Suppressor macrophage (primary cell): ENCODE measurements around the gene OTOP1.
A peak's percentile ranks its signal among the peaks of the same experiment; 100 is the strongest.
"Not testable (repeated sequence)": the region's sequence is repeated elsewhere in the genome, so short reads cannot be mapped to it uniquely, and the experiment has no call there.

Experiments used
- DNase-seq, 4 experiments: peaks; one replicate each; pipeline ENCODE4 v3.0.0-alpha.2; 2020 to 2022

The OTOP1 gene

GRCh38 chr4:4228356-4228668 is 1.6 kb upstream of the OTOP1 start:
- DNase-seq, result no peak

DNA sequence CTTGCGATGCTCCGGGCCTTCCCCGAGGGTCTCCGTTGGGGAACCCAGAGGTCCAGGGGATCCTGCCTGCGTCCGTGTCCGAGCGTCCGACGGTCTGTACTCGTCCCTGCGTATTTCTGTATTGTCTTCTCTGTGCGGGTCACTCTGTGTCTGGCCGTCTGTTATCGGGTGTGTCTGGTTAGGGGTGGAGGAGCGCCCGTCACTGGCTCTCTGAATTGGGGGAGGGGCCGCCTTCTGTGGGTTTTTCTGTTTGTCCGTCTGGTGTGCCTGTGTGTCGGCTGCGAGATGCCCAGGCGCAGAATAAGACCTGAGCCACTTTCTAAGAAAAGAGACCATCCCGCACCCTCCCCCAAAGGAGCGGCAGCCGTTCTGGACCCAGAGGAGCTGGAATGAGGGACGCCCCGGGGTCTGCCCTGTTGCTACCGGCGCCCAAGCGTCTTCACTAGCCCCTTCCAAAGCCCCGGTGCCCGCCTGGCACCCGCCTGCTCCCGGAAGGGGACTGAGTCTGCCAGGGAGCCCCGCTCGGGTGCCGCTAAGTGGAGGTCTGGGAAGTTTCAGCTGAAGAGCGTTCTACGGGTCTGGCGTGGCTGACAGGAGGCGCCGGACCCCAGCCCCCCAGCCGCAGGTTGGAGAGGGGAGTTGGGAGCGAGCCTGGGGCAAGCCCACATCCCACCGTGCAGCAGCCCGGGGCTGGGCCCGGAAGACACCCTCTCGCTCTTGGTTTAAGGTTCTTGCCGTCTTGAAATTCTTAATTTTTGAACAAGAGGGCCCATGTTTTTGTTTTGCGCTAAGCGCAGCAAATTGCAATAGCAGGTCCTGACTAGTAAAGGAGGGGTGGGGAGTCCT is 1.0 kb upstream of the OTOP1 start:
- no peak for DNase-seq

- no peak for DNase-seq
These were observed 669 bp downstream of the OTOP1 start for GRCh38 chr4:4225915-4226605.

GRCh38 chr4:4217113-4217512 is 9.6 kb downstream of the OTOP1 start:
- DNase-seq, result no peak

- DNase-seq, result no peak
These were observed 10.1 kb downstream of the OTOP1 start for GRCh38 chr4:4216648-4217047.

DNA sequence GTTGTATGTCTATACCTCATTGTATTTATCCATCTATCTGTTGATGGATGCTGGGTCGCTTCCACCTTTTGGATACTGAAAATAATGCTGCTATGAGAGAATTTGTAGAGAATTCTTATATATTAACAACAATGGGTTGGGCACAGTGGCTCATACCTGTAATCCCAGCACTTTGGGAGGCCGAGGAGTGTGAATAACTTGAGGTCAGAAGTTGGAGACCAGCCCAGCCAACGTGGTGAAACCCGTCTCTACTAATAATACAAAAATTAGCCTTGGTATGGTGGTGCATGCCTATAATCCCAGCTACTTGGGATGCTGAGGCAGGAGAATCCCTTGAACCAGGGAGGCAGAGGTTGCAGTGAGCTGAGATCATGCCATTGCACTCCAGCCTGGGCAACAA is 13.1 kb downstream of the OTOP1 start:
- DNase-seq, result not testable (repeated sequence)

DNA sequence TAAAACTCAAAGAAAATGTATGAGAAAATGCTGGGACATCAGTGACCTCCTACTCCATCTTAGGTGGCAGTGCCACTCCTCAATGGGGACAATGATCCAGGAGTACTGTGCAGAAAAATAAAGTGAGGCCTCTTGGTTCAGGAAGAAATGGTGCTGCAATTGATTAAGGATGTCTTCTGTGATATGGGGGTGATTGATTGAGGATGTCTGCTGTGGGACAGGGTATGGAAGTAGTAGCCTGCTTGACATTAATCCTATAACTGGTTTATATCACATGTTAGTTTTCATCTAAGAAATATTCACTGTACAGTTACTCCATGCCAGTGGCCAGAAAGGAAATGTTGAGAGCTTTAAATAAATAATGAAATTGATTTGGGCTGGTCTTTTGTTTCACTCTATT is 20.5 kb downstream of the OTOP1 start:
- DNase-seq, result no peak

- DNase-seq, result no peak
These were observed 22.4 kb downstream of the OTOP1 start for GRCh38 chr4:4204401-4204745.

- no peak for DNase-seq
These were observed 22.9 kb downstream of the OTOP1 start for GRCh38 chr4:4203688-4204400.

DNA sequence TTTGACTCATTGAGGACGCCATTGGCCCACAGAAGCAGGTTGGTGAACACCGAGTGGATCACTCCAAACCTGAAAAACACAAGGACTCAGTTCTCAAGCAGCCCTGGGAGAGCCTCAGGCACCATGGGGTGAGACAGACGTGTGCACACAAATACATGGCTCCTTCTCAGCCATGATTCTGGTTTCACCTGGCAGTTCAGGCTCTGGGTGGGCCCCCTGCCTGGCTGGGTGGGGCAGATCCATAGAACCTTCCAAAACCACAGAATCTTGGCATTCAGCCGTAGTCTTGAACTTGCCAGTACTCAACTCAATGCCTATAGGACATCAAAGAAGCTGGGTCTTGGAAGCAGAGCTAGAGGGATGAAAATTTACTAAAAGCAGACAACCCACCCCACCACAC is 24.2 kb downstream of the OTOP1 start:
- no peak for DNase-seq

- no peak for DNase-seq
These were observed 26.1 kb downstream of the OTOP1 start for GRCh38 chr4:4200624-4201023.

DNA sequence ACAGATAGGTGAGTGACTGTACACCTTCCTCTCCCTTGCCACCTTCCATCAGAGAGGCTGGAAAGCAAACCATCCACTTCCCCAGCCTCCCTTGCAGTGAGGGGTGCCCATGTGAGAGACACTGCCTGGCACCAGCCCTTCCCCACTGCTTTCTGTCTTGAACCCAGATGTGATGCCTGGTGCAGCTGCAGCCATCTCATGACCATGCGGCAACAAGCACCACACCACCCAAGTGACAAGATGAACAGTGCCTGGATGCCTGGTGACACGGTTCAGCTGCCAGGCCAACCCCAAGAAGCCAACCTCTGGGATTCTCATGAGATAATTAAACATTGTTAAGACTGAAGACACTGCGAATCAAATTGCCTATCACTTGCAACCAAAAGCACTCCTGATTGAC is 31.4 kb downstream of the OTOP1 start:
- no peak for DNase-seq

- not testable (repeated sequence) for DNase-seq
These were observed 38.2 kb downstream of the OTOP1 start for GRCh38 chr4:4188557-4188956.

DNA sequence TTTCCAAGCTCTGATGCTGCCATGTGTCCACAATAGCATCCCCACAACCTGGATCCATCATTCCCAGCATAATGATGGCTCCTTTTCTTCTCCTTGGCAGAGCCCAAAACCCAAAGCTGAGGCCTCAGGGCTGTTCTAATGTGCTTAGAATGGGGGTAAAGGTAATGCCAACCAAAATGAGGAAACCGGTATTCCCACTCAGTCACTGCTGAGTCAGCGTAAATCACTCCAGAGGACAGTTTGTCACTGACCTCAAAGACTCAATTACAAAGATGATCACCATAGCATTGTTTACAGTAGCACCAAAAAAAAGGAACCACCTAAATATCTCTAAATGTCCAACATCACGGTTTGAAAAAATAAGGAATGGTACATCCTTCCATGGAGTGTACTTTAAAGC is 41.2 kb downstream of the OTOP1 start:
- peak in 1 of 4 experiments; percentile 1 for DNase-seq

GRCh38 chr4:4182835-4183568 is 43.7 kb downstream of the OTOP1 start:
- DNase-seq, result peak; percentile 30 to 64 (median 36)

DNA sequence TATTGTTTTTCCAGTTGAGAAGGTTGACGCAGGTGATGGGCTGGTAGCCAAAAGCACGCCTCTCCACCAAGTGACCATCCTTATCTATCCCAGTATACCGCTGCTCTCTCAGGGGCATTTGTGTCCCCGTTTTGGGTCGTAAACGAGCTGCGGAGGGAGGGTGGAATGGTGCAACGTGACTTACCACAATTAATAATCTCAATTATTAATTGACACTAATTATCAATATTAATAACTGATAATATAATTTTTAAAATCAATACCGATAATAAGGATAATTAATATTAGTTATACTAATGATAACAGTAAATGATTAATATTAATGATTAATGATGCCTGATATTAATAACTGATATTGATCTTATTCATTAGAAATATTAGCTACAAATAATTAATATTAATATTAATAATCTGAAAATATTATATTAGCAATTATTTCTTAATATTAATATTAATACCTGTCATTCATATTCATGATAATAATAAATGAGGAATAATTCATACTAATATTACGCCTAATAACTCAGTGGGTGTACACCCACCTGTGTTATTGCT is 56.1 kb downstream of the OTOP1 start:
- no peak for DNase-seq

DNA sequence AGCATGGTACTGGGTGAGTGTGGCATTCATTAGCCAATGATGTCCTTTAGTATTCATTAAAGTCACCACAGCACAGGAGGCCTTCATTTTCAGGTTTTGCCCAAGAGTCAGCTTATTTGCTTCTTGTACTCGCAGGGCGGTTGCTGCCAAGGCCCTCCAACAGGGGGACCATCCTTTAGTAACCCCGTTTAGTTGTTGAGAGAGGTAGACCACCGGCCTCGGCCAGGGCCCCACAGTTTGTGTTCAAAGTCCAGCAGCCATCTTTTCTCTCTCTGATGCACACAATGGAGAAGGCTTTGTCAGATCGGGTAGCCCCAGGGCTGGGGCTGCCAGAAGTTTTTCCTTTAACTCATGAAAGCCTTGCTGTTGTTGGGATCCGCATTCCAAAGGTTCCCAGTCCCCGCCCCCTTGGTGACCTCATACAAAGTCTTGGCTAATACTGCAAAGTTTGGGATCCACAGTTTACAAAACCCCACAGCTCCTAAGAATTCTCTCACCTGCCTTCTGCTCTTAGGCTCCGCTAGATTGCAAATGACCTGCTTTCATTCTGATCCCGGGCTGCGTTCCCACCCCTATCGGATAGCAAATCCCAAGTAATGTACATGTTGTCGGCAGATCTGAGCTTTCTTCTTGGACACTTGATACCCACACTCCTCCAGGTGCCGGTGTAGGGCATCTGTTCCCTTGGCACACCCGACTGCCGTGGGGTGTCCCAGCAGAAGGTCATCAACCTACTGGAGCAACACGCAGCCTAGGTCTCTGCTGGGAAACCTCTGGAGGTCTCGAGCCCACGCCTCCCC is 58.5 kb downstream of the OTOP1 start:
- not testable (repeated sequence) for DNase-seq

- not testable (repeated sequence) for DNase-seq
These were observed 59.7 kb downstream of the OTOP1 start for GRCh38 chr4:4166986-4167385.

GRCh38 chr4:4165701-4166392 is 60.9 kb downstream of the OTOP1 start:
- not testable (repeated sequence) for DNase-seq

DNA sequence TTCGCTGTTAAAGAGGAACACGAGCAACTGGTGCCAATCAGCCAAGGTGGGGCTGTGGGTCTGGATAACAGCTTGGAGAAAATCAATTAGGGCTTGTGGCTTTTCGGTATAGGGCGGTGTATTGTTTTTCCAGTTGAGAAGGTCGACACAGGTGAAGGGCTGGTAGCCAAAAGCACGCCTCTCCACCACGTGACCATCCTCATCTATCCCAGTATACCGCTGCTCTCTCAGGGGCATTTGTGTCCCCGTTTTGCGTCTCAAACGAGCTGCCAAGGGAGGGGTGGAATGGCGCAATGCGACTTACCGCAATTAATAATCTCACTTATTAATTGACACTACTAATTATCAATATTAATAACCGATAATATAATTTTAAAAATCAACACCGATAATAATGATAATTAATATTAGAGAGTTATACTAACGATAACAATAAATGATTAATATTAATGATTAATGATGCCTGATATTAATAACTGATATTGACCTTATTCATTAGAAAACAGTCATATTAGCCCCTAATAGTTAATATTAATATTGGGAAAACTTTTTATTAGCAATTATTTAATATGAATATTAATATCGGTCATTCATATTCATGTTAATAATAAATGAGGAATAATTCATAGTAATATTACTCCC is 62.1 kb downstream of the OTOP1 start:
- not testable (repeated sequence) for DNase-seq

DNA sequence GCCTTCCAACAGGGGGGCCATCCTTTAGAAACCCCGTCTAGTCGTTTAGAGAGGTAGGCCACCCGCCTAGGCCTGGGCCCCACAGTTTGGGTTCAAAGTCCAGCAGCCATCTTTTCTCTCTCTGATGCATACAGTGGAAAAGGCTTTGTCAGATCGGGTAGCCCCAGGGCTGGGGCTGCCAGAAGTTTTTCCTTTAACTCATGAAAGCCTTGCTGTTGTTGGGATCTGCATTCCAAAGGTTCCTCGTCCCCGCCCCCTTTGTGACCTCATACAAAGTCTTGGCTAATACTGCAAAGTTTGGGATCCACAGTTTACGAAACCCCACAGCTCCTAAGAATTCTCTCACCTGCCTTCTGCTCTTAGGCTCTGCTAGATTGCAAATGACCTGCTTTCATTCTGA is 64.5 kb downstream of the OTOP1 start:
- not testable (repeated sequence) for DNase-seq
